Fibroblast of mammary gland (primary cell): Measurements from ENCODE around the gene SPEM3.

Source experiments
- DNase-seq: peaks from one replicate; pipeline ENCODE4 v3.0.0-alpha.2; 2010; ENCODE audit warnings: low read depth
- H3K4me3 ChIP-seq: 2 replicates; pipeline ENCODE4 v1.5.1; 2011; ENCODE audit warnings: low read depth, mild to moderate bottlenecking, low read length, moderate library complexity; ENCODE audit not compliant: control insufficient read depth
- CTCF ChIP-seq: conservative IDR thresholded peaks from 2 replicates; pipeline ENCODE4 v1.5.1; 2011; ENCODE audit warnings: low read depth, low read length, inconsistent platforms; ENCODE audit not compliant: control insufficient read depth, insufficient read depth

The SPEM3 gene

GRCh38 chr17:7403977-7404736 lies 24.5 kb upstream of the SPEM3 start, which contains the start of gene TMEM256:
TSS of gene TMEM256 (minus strand) at chr17:7404097. CDS start at chr17:7404084, 13 bp downstream.
- TF ChIP-seq CTCF, result no peak
- peak within 1 kb of the TSS; percentile 69 for H3K4me3 ChIP-seq

GRCh38 chr17:7404737-7405349 lies 23.8 kb upstream of the SPEM3 start:
- no peak for TF ChIP-seq CTCF
- peak overlapping the region; percentile 69 for H3K4me3 ChIP-seq
- DNase-seq, result peak; percentile 21

More at GRCh38 chr17:7403977-7404736, 24.5 kb upstream of the SPEM3 start, which contains the start of gene TMEM256:
- DNase-seq, result peak; percentile 99

GRCh38 chr17:7405350-7406234 lies 23.1 kb upstream of the SPEM3 start:
- DNase-seq, result no peak

GRCh38 chr17:7406235-7406825 lies 22.3 kb upstream of the SPEM3 start:
- H3K4me3 ChIP-seq, result peak overlapping the region; percentile 69
- DNase-seq, result no peak
- TF ChIP-seq CTCF, result no peak

More at GRCh38 chr17:7405350-7406234, 23.1 kb upstream of the SPEM3 start:
- no peak for TF ChIP-seq CTCF
- peak overlapping the region; percentile 69 for H3K4me3 ChIP-seq

- DNase-seq, result no peak
- TF ChIP-seq CTCF, result no peak
- no peak overlapping the region for H3K4me3 ChIP-seq
Observed at GRCh38 chr17:7407082-7407481, 21.6 kb upstream of the SPEM3 start.
